Fibroblast of mammary gland (primary cell): ENCODE measurements around the gene PDE3A.

ENCODE experiments used
- DNase-seq: peaks from one replicate; pipeline ENCODE4 v3.0.0-alpha.2; 2010; ENCODE audit warnings: low read depth
- H3K4me3 ChIP-seq: 2 replicates; pipeline ENCODE4 v1.5.1; 2011; ENCODE audit warnings: low read depth, mild to moderate bottlenecking, low read length, moderate library complexity; ENCODE audit not compliant: control insufficient read depth
- CTCF ChIP-seq: conservative IDR thresholded peaks from 2 replicates; pipeline ENCODE4 v1.5.1; 2011; ENCODE audit warnings: low read depth, low read length, inconsistent platforms; ENCODE audit not compliant: control insufficient read depth, insufficient read depth

PDE3A gene

GRCh38 chr12:20722142-20722541 lies 353.8 kb downstream of the PDE3A start:
- DNase-seq = no peak
- H3K4me3 ChIP-seq = no peak overlapping the region
- no peak for TF ChIP-seq CTCF

- no peak overlapping the region for H3K4me3 ChIP-seq
- no peak for DNase-seq
- no peak for TF ChIP-seq CTCF
Measured at GRCh38 chr12:20731274-20731673, 362.9 kb downstream of the PDE3A start.
